GM15510 (cell line): Measurements from ENCODE around the gene NUP85.
A peak's percentile ranks its signal among the peaks of the same experiment; 100 is the strongest.

ENCODE experiments used
- POLR2A ChIP-seq: IDR thresholded peaks from 3 replicates; pipeline ENCODE4 v1.6.1; 2011; ENCODE audit warnings: borderline replicate concordance; ENCODE audit not compliant: insufficient read length; ENCODE audit errors: extremely low read depth

NUP85 gene, protein sequence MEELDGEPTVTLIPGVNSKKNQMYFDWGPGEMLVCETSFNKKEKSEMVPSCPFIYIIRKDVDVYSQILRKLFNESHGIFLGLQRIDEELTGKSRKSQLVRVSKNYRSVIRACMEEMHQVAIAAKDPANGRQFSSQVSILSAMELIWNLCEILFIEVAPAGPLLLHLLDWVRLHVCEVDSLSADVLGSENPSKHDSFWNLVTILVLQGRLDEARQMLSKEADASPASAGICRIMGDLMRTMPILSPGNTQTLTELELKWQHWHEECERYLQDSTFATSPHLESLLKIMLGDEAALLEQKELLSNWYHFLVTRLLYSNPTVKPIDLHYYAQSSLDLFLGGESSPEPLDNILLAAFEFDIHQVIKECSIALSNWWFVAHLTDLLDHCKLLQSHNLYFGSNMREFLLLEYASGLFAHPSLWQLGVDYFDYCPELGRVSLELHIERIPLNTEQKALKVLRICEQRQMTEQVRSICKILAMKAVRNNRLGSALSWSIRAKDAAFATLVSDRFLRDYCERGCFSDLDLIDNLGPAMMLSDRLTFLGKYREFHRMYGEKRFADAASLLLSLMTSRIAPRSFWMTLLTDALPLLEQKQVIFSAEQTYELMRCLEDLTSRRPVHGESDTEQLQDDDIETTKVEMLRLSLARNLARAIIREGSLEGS

GRCh38 chr17:75205037-75205792 lies at the start of gene NUP85:
Gene NUP85 (plus strand): TSS chr17:75205679. CDS start chr17:75205762, 83 bp downstream.
- TF ChIP-seq POLR2A, result peak; percentile 70

DNA sequence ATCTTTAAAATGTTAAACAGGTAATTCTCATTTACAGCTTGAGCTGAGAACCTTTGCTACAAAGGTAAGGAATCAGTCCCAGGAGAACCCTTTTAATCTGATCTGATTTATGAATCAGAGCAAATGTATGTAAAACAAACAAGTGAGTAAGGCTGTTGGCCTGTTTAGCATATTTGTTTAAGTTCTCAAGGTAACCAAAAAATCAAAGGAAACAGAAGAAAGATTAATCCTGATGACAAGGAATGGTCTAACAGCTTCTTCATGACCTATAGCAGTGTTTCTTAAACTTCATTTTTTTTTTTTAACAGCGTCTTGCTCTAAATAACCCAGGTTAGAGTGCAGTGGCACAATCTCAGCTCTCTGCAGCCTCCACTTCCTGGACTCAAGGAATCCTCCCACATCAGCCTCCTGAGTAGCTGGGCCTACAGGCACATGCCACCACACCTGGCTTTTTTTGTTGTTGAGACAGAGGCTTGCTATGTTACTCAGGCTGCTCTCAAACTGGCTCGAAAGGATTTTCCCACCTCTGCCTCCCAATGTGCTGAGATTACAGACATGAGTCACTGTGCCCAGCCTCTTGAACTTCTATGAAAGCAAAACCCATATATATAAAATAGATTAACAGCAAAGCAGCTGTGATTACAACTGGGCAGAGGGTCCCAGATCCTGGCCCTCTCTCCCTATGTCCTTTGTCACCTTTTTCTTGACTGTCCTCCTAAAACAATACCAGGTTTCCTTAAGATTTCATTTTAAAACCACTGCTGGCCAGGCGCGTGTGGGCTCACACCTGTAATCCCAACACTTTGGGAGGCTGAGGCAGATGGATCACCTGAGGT lies 46.1 kb upstream of the NUP85 start:
- TF ChIP-seq POLR2A, result no peak

DNA sequence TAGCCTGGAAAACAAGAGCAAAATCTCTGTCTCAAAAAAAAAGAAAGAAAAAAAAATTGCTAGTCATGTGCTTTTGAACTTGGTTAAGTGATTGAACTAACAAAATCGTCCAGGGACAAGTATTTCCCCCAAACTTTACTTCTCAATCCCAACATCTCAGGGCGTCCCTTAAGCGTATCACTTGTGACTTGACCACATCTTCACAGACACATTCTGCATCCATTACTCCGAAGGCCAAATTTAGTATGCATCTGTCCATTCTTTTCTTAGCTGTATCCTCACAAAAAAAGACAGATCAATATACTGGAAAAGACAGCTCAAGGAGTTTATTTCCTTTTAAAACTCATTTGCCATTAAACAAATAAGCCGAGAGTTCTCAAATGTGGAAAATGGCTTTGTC lies 45.3 kb upstream of the NUP85 start:
- TF ChIP-seq POLR2A, result no peak

GRCh38 chr17:75163074-75163473 lies 42.4 kb upstream of the NUP85 start:
- no peak for TF ChIP-seq POLR2A

GRCh38 chr17:75168998-75169397 lies 36.5 kb upstream of the NUP85 start:
- TF ChIP-seq POLR2A, result no peak

- no peak for TF ChIP-seq POLR2A
Observed at GRCh38 chr17:75173526-75173925, 32.0 kb upstream of the NUP85 start.

- no peak for TF ChIP-seq POLR2A
Observed at GRCh38 chr17:75174996-75175395, 30.5 kb upstream of the NUP85 start.

GRCh38 chr17:75176625-75177024 lies 28.9 kb upstream of the NUP85 start:
- TF ChIP-seq POLR2A, result no peak

DNA sequence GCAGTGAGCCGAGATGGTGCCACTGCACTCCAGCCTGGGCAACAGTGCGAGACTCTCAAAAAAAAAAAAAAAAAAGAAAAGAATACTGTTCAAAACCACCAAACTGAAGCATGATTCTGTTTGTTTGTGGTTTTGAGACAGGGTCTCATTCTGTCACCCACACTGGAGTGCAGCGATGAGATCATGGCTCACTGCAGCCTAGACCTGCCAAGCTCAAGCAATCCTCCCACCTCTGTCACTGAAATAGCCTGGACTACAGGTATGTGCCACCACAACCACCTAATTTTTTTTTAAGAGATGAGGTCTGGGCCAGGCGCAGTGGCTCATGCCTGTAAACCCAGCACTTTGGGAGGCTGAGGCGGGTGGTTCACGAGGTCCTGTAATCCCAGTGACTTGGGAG lies 27.0 kb upstream of the NUP85 start:
- no peak for TF ChIP-seq POLR2A

DNA sequence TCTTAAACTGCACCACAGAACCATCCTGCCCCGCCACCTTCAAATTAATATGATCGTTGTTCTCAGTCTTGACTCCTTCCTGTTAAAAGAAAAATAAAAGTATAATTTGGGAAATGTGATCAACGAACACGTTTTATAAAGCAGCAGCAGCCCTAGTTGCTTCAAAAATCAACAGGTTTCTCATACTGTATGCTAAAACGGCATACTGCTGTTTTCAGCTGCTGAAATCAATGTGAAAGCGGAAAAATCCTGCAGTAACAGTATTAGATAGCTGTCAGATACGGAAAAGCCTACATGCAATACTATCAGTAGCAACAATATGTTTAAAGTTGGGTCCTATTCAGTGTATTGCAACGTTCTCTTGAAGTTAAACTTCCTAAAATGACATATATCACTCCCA lies 24.4 kb upstream of the NUP85 start:
- TF ChIP-seq POLR2A, result no peak

GRCh38 chr17:75181608-75182318 lies 23.7 kb upstream of the NUP85 start:
- TF ChIP-seq POLR2A, result no peak

- no peak for TF ChIP-seq POLR2A
Observed at GRCh38 chr17:75182319-75182568, 23.2 kb upstream of the NUP85 start.

DNA sequence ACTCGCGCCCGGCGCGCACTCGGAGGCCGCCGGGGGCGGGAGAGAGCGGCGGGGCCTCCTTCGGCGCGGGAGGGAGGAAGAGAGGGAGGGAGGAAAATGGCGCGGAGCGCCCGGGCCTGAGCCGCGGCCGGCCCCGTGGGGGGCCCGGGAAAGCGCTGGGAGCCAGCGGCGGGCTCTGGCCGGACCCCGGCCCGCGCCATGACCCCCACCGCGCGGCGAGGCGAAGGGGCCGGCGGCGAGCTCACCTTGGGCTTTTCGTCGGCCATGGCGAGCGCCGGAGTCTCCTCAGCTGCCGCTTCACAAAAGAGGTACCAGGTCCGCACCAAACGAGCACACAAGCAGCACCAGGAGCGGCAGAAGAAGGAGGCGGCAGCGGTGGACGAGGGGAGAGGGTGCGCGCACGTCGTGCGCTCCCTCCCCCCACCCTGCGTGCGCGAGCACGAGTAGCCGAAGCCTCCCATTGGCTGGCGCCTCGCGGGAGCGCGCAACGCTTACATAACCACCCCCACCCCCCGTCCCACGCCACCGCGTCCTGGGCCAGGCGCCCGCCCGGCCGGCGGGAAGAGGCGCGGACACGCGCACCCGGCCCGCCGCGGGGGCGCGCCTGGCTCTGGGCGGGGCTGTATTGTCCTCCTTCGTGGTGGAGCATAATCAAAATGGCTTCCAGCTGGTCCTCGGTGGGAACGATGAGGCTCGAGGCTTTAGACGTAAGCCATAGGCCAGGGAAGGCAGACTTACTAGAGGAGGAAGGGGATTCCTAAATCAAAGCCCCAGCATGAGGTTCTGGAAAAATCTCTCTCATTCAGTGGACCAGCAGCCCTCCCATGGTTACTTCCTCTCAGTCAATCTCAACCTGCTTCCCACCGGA lies 22.7 kb upstream of the NUP85 start, which contains the start of gene SUMO2:
Gene SUMO2, minus strand, starts transcription at position 391 of the 868 bp plus-strand sequence. Its CDS starts 125 bp downstream, at position 266.
- TF ChIP-seq POLR2A, result peak; percentile 69
